Esophagus squamous epithelium (tissue), 5 donors: Measurements from ENCODE around the gene CDC42SE1. TPM values are rescaled to one million over a fixed set of nuclear protein-coding genes. Genes with fewer than 3 reads are reported as not detected.

ENCODE experiments used
- DNase-seq: peaks from one replicate; lab custom pipeline; 2025; lab: John Stamatoyannopoulos, UW
- H3K27ac ChIP-seq, 4 donors: fragments of 200-600 bp; sonication (generic); one replicate each; pipeline ENCODE4 v1.5.1; 2016 to 2019; ENCODE audit warnings: mild to moderate bottlenecking in 1 of 4
- H3K27me3 ChIP-seq, 4 donors: fragments of 200-600 bp; sonication (generic); 1 replicate in 3 of 4; 2 replicates in 1 of 4; pipeline versions ENCODE4 v1.5.1 to v1.6.0; 2017 to 2021; ENCODE audit warnings: antibody characterized with exemption in 1 of 4
- H3K36me3 ChIP-seq, 3 donors: fragments of 200-600 bp; sonication (generic); one replicate each; pipeline ENCODE4 v1.5.1; 2016 to 2019
- H3K4me1 ChIP-seq, 3 donors: fragments of 200-600 bp; sonication (generic); one replicate each; pipeline ENCODE4 v1.5.1; 2017 to 2019
- H3K4me3 ChIP-seq, 4 donors: fragments of 200-600 bp; sonication (generic); 1 replicate in 3 of 4; 2 replicates in 1 of 4; pipeline ENCODE4 v1.5.1; 2016 to 2019; ENCODE audit warnings: mild to moderate bottlenecking in 2 of 4, moderate library complexity in 1 of 4
- H3K9me3 ChIP-seq, 3 donors: fragments of 200-600 bp; sonication (generic); one replicate each; pipeline ENCODE4 v1.5.1; 2016 to 2019
- CTCF ChIP-seq, 6 experiments: fragments of 450-650 bp in 4 of 6; fragments of 200-600 bp in 2 of 6; sonication (generic) in 2 of 6; IDR thresholded peaks; one replicate each; pipeline ENCODE4 v1.5.1; 2016 to 2019; ENCODE audit warnings: antibody characterized with exemption in 6 of 6, mild to moderate bottlenecking in 4 of 6, moderate library complexity in 4 of 6
- POLR2A ChIP-seq, 4 donors: fragments of 450-650 bp; IDR thresholded peaks; one replicate each; pipeline ENCODE4 v1.6.1; 2017; ENCODE audit warnings: antibody characterized with exemption in 4 of 4, mild to moderate bottlenecking in 4 of 4, moderate library complexity in 3 of 4
- WGBS, 2 donors: methylation state at CpG; one replicate each; pipeline ENCODE4 v1.1.5; 2018; 5-methylcytosine and 5-hydroxymethylcytosine counted together
- intact Hi-C: fragments of 100-400 bp; cut with DNase I; formaldehyde crosslinking; loops from one replicate; pipeline ENCODE4 v1.15.0; 2022
- total RNA-seq, 4 donors: library from RNA; depleted of rRNA; stranded (reverse); fragments of >200 nt; gene quantifications; one replicate each; pipeline ENCODE4 v1.1.0, GENCODE V29; 2016
- donor health status: DM: yes; HTN: yes; CAD: no.

Gene CDC42SE1
- total RNA-seq, 4 donors from 2014 or later = 86.7 to 128 (median 115) TPM

GRCh38 chr1:151006327-151007052, 52.9 kb downstream of the CDC42SE1 start, which contains the start of gene MINDY1:
Gene MINDY1, minus strand, starts transcription at chr1:151006902. Its CDS starts 4,285 bp downstream, at chr1:151002617.
- no peaks in the 10 kb centered on the region for H3K27me3 ChIP-seq
- peaks cover 0 to 16% (median 0%) of the 10 kb centered on the region in 3 donors for H3K36me3 ChIP-seq
- WGBS, 2 donors = 1 to 2% methylated on average over 13 of the region's 18 CpGs
- peak in 4 of 6 experiments; percentile 28 to 56 (median 48) for TF ChIP-seq CTCF (IDR thresholded peaks at IDR 0.05)
- TF ChIP-seq POLR2A (IDR thresholded peaks at IDR 0.05) = peak in 2 of 4 donors; percentile 62 to 63
- no peak for DNase-seq
- intact Hi-C loops = no loop called here
- no peaks in the 10 kb centered on the region for H3K9me3 ChIP-seq
- peak within 1 kb of the TSS; percentile 88 to 95 (median 92) for H3K27ac ChIP-seq
- H3K4me1 ChIP-seq = peaks cover 53 to 90% (median 56%) of the 10 kb centered on the region in 3 donors
- peak within 1 kb of the TSS; percentile 45 to 86 (median 74) for H3K4me3 ChIP-seq

- Histone ChIP-seq H3K27me3 (no peaks in the 10 kb centered on the region), H3K36me3 (peaks cover 0 to 23% (median 0%) of the 10 kb centered on the region in 3 donors), H3K9me3 (no peaks in the 10 kb centered on the region), H3K27ac (peak overlapping the region; percentile 88 to 95 (median 92)), H3K4me1 (peaks cover 53 to 83% (median 56%) of the 10 kb centered on the region in 3 donors), H3K4me3 (peak overlapping the region; percentile 45 to 76 (median 62))
- WGBS, 2 donors = 8 to 11% methylated on average over 4 of the region's 4 CpGs
- TF ChIP-seq CTCF (IDR thresholded peaks at IDR 0.05) = no peak
- TF ChIP-seq POLR2A (IDR thresholded peaks at IDR 0.05) = no peak
- DNase-seq = no peak
- intact Hi-C loops = no loop called here
Observed at GRCh38 chr1:151005729-151006319, 53.6 kb downstream of the CDC42SE1 start.

- TF ChIP-seq POLR2A (IDR thresholded peaks at IDR 0.05) (no peak), CTCF (IDR thresholded peaks at IDR 0.05) (no peak)
- DNase-seq = no peak
- no peaks in the 10 kb centered on the region for H3K9me3 ChIP-seq
- peaks cover 43 to 60% (median 46%) of the 10 kb centered on the region in 3 donors for H3K4me1 ChIP-seq
- no peaks in the 10 kb centered on the region for H3K27me3 ChIP-seq
- H3K36me3 ChIP-seq = peaks cover 12 to 49% (median 16%) of the 10 kb centered on the region in 3 donors
- peak overlapping the region in 2 of 4 donors; percentile 62 to 76 for H3K4me3 ChIP-seq
- peak overlapping the region in 2 of 4 donors; percentile 29 to 95 for H3K27ac ChIP-seq
- intact Hi-C loops = no loop called here
Observed at GRCh38 chr1:151003180-151003579, 56.2 kb downstream of the CDC42SE1 start.

GRCh38 chr1:151002611-151003010, 56.8 kb downstream of the CDC42SE1 start:
- H3K4me3 ChIP-seq = peak overlapping the region in 1 of 4 donors; percentile 76
- no peak for DNase-seq
- H3K9me3 ChIP-seq = no peaks in the 10 kb centered on the region
- intact Hi-C loops = no loop called here
- H3K27ac ChIP-seq = peak overlapping the region in 1 of 4 donors; percentile 29
- TF ChIP-seq POLR2A (IDR thresholded peaks at IDR 0.05) (no peak), CTCF (IDR thresholded peaks at IDR 0.05) (no peak)
- peaks cover 18 to 55% (median 18%) of the 10 kb centered on the region in 3 donors for H3K36me3 ChIP-seq
- H3K27me3 ChIP-seq = no peaks in the 10 kb centered on the region
- 40 to 55% methylated on average over 2 of the region's 2 CpGs for WGBS, 2 donors
- H3K4me1 ChIP-seq = peaks cover 39 to 55% (median 43%) of the 10 kb centered on the region in 3 donors

- H3K27ac ChIP-seq = no peak overlapping the region
- no peak overlapping the region for H3K4me3 ChIP-seq
- no peaks in the 10 kb centered on the region for H3K27me3 ChIP-seq
- H3K36me3 ChIP-seq = peaks cover 24 to 61% (median 24%) of the 10 kb centered on the region in 3 donors
- no peak for DNase-seq
- peaks cover 33 to 49% (median 37%) of the 10 kb centered on the region in 3 donors for H3K4me1 ChIP-seq
- 69 to 81% methylated on average over 2 to 3 of the region's 3 CpGs for WGBS, 2 donors
- H3K9me3 ChIP-seq = no peaks in the 10 kb centered on the region
- TF ChIP-seq CTCF (IDR thresholded peaks at IDR 0.05) (no peak), POLR2A (IDR thresholded peaks at IDR 0.05) (no peak)
- intact Hi-C loops = no loop called here
Observed at GRCh38 chr1:151002051-151002450, 57.4 kb downstream of the CDC42SE1 start.
